K562 (cell line): ENCODE measurements around the gene TEAD4. TPM values are rescaled to one million over a fixed set of nuclear protein-coding genes. Genes with fewer than 3 reads are reported as not detected.

Source experiments
- ATAC-seq: fragments of 200-7000 bp; cut with Tn5 transposase; 3 replicates; pipeline ENCODE4 v1.9.1; 2020; ENCODE audit warnings: moderate library complexity
- BruUV-seq: library from RNA; stranded (reverse); fragments of 400-500 nt; replicated peaks from 2 replicates; lab custom pipeline; 2021; lab: Mats Ljungman, UMichigan
- CTCF ChIA-PET: fragments of 300-600 bp; formaldehyde crosslinking; extraction: SDS; loops from one replicate; lab custom pipeline; 2021; ENCODE audit warnings: low intra/inter-chr PET ratio; lab: Yijun Ruan, JAX
- POLR2A ChIA-PET: fragments of 300-600, 350-650 bp; sonication (Branson Sonifier 250); formaldehyde crosslinking; extraction: SDS; loops from one replicate; lab custom pipeline; 2021; ENCODE audit warnings: antibody characterized with exemption, inconsistent platforms; lab: Yijun Ruan, JAX
- DNase-seq, 4 experiments: peaks; one replicate each; pipeline versions ENCODE4 v3.0.0 to v3.0.0-alpha.2; 2011 to 2018; ENCODE audit warnings: low spot score in 3 of 4, mixed read lengths in 3 of 4; ENCODE audit errors: extremely low read depth in 1 of 4
- FAIRE-seq: peaks from 2 replicates; lab custom pipeline; 2011; peaks lifted over from hg19 to GRCh38; lab: Jason Lieb, UNC
- H2AFZ ChIP-seq: 2 replicates; pipeline ENCODE4 v1.6.0; 2011; ENCODE audit warnings: low read depth, low read length, control low read depth, inconsistent platforms
- H3K27ac ChIP-seq: fragments of 200-600 bp; 3 replicates; pipeline ENCODE4 v1.8.0; 2011; ENCODE audit warnings: low read depth, mild to moderate bottlenecking, control low read depth, inconsistent platforms, low read length, moderate library complexity, mixed read lengths; ENCODE audit errors: extremely low read depth
- H3K27me3 ChIP-seq, 2 experiments: fragments of 300-600 bp in 1 of 2; 2 replicates in 1 of 2; 3 replicates in 1 of 2; pipeline versions ENCODE4 v1.6.0 to v1.8.0; 2011; ENCODE audit warnings: inconsistent platforms in 2 of 2, low read length in 2 of 2, mild to moderate bottlenecking in 1 of 2, mixed read lengths in 1 of 2, moderate library complexity in 1 of 2; ENCODE audit not compliant: control insufficient read depth in 2 of 2, insufficient read depth in 2 of 2
- H3K36me3 ChIP-seq: fragments of 300-600 bp; 3 replicates; pipeline ENCODE4 v1.8.0; 2011; ENCODE audit warnings: mild to moderate bottlenecking, low read length, inconsistent platforms; ENCODE audit not compliant: control insufficient read depth, insufficient read depth
- H3K4me1 ChIP-seq, 2 experiments: fragments of 200-600 bp in 1 of 2; replicated peaks in 1 of 2; 2 replicates in 1 of 2; 3 replicates in 1 of 2; pipeline versions ENCODE4 v1.5.1 to v1.8.0; 2011; ENCODE audit warnings: inconsistent platforms in 2 of 2, low read length in 2 of 2, mild to moderate bottlenecking in 1 of 2, mixed read lengths in 1 of 2, moderate library complexity in 1 of 2; ENCODE audit not compliant: control insufficient read depth in 2 of 2, insufficient read depth in 2 of 2
- H3K4me2 ChIP-seq: 2 replicates; pipeline ENCODE4 v1.6.1; 2011; ENCODE audit warnings: low read length, control low read depth, inconsistent platforms, mixed read lengths; ENCODE audit not compliant: insufficient read depth
- H3K4me3 ChIP-seq: fragments of 200-600 bp; sonication (generic), shearing (Covaris generic); 2 replicates; pipeline ENCODE4 v1.5.1; 2016; ENCODE audit warnings: control low read depth, inconsistent platforms
- H3K79me2 ChIP-seq: fragments of 200-600 bp; 3 replicates; pipeline ENCODE4 v1.8.0; 2011; ENCODE audit warnings: low read length, inconsistent platforms; ENCODE audit not compliant: control insufficient read depth, insufficient read depth
- H3K9ac ChIP-seq, 2 experiments: 2 replicates each; pipeline versions ENCODE4 v1.6.0 to v1.6.1; 2011; ENCODE audit warnings: low read depth in 2 of 2, low read length in 2 of 2, control low read depth in 1 of 2, inconsistent platforms in 1 of 2, mild to moderate bottlenecking in 1 of 2, mixed read lengths in 1 of 2; ENCODE audit not compliant: insufficient read depth in 1 of 2
- H3K9me1 ChIP-seq: one replicate; pipeline ENCODE4 v1.6.0; 2011; ENCODE audit warnings: inconsistent platforms, mild to moderate bottlenecking, low read length, moderate library complexity; ENCODE audit not compliant: control insufficient read depth, insufficient read depth
- H3K9me3 ChIP-seq: replicated peaks from 2 replicates; pipeline ENCODE4 v1.5.1; 2011; ENCODE audit warnings: low read depth, low read length, inconsistent platforms; ENCODE audit not compliant: control insufficient read depth, insufficient read depth
- H4K20me1 ChIP-seq: replicated peaks from 2 replicates; pipeline ENCODE4 v1.6.1; 2011; ENCODE audit warnings: low read length, inconsistent platforms, mixed read lengths; ENCODE audit not compliant: control insufficient read depth, insufficient read depth
- ATF2 ChIP-seq: sonication (generic); formaldehyde crosslinking; IDR thresholded peaks from 2 replicates; pipeline ENCODE4 v1.8.1; 2022; ENCODE audit warnings: missing genetic modification reagents
- BCOR ChIP-seq: fragments of 450-650 bp; IDR thresholded peaks from 2 replicates; pipeline ENCODE4 v1.6.1; 2016
- FUS ChIP-seq: fragments of 200-400 bp; formaldehyde crosslinking; optimal IDR thresholded peaks from 2 replicates; pipeline ENCODE3; 2017; ENCODE audit warnings: low read depth, low read length
- IFI16 ChIP-seq: fragments of 250-450 bp; sonication (Bioruptor Pico); IDR thresholded peaks from 2 replicates; pipeline ENCODE4 v2.1.2; 2022; ENCODE audit warnings: mild to moderate bottlenecking, inconsistent platforms
- KDM2B ChIP-seq: fragments of 250-450 bp; sonication (Bioruptor Pico); IDR thresholded peaks from 2 replicates; pipeline ENCODE4 v1.8.0; 2021; ENCODE audit warnings: mild to moderate bottlenecking, moderate library complexity
- MEIS2 ChIP-seq: fragments of 450-650 bp; IDR thresholded peaks from 2 replicates; pipeline ENCODE4 v1.6.1; 2014; ENCODE audit warnings: mild to moderate bottlenecking; ENCODE audit not compliant: partially characterized antibody
- NCOA1 ChIP-seq: fragments of 450-650 bp; IDR thresholded peaks from 2 replicates; pipeline ENCODE4 v1.6.1; 2016; ENCODE audit warnings: low read depth
- NONO ChIP-seq, 2 experiments: fragments of 200-400 bp in 1 of 2; fragments of 450-650 bp in 1 of 2; formaldehyde crosslinking in 1 of 2; IDR thresholded peaks; 2 replicates each; pipeline ENCODE4 v1.6.1; 2017; ENCODE audit warnings: low read depth in 2 of 2, mild to moderate bottlenecking in 2 of 2, moderate library complexity in 2 of 2, low read length in 1 of 2
- PTTG1 ChIP-seq: fragments of 450-650 bp; IDR thresholded peaks from 2 replicates; pipeline ENCODE4 v1.6.1; 2016; ENCODE audit warnings: low read depth, mild to moderate bottlenecking, missing genetic modification characterization, missing compliant biosample characterization
- YY1 ChIP-seq, 3 experiments: IDR thresholded peaks; 2 replicates each; pipeline ENCODE4 v1.6.1; 2011; ENCODE audit warnings: low read length in 2 of 3, mild to moderate bottlenecking in 2 of 3, moderate library complexity in 2 of 3, borderline replicate concordance in 1 of 3, control low read depth in 1 of 3, low read depth in 1 of 3; ENCODE audit not compliant: insufficient read depth in 3 of 3, insufficient replicate concordance in 2 of 3, control insufficient read depth in 1 of 3, insufficient read length in 1 of 3; ENCODE audit errors: extremely low read depth in 1 of 3
- ZBTB2 ChIP-seq: fragments of 450-650 bp; IDR thresholded peaks from 2 replicates; pipeline ENCODE4 v1.6.1; 2016; ENCODE audit warnings: antibody characterized with exemption
- ZHX1 ChIP-seq: fragments of 150-350 bp; conservative IDR thresholded peaks from 2 replicates; pipeline ENCODE4 v1.6.1; 2014; ENCODE audit warnings: low read length
- ZNF184 ChIP-seq: sonication (generic); formaldehyde crosslinking; IDR thresholded peaks from 2 replicates; pipeline ENCODE4 v1.5.0; 2020; ENCODE audit warnings: missing genetic modification reagents
- ZNF316 ChIP-seq: fragments of 450-650 bp; IDR thresholded peaks from 2 replicates; pipeline ENCODE4 v1.6.1; 2016
- WGBS: fragments of 100-300 bp; shearing (Covaris generic); methylation state at CpG from one replicate; pipeline ENCODE4 v1.1.6; 2016; ENCODE audit warnings: low coverage, mixed read lengths; ENCODE audit not compliant: insufficient coverage; ENCODE audit errors: missing lambda C conversion rate; 5-methylcytosine and 5-hydroxymethylcytosine counted together
- in situ Hi-C: fragments of 300-500 bp; cut with MboI; formaldehyde crosslinking; loops from 4 replicates; pipeline ENCODE4 v1.15.0; 2018; ENCODE audit warnings: inconsistent platforms, mixed read lengths
- intact Hi-C: fragments of 100-400 bp; cut with micrococcal nuclease; formaldehyde crosslinking; loops from 2 replicates; pipeline ENCODE4 v1.14.2; 2022
- polyA plus RNA-seq, 8 experiments: library from polyadenylated mRNA; depleted of rRNA in 4 of 8; stranded (reverse) in 5 of 8; unstranded in 3 of 8; fragments of >200 nt; fragmentation: Nextera tagmentation in 2 of 8; fragmentation: Illumina TruSeq in 1 of 8; extraction: Ambion mirVana in 2 of 8; extraction: Trizol in 1 of 8; gene quantifications; 2 replicates each; pipeline versions ENCODE4 v1.2.1 to v1.2.3, GENCODE V29; 2011 to 2014; ENCODE audit warnings: inconsistent platforms in 1 of 8, missing spikeins in 1 of 8
- total RNA-seq, 7 experiments: library from RNA; depleted of rRNA in 6 of 7; stranded (reverse); fragments of >200 nt in 6 of 7; fragmentation: Illumina TruSeq in 2 of 7; extraction: Trizol in 2 of 7; gene quantifications; 2 replicates each; pipeline versions ENCODE4 v1.2.1 to v1.2.3, GENCODE V29; 2011 to 2021; ENCODE audit warnings: low replicate concordance in 1 of 7

TEAD4 gene
- total and polyA plus RNA-seq, 9 of the 15 experiments (the other 6 are each of a cell fraction or from before 2014, with no cell fraction given): 0.82 to 40.0 (median 17.0) TPM

GRCh38 chr12:3046441-3047200 lies 87.4 kb downstream of the TEAD4 start (continued):
- TF ChIP-seq YY1 (IDR thresholded peaks at IDR 0.05; ENCODE audit: borderline replicate concordance in 1 of 3, control insufficient read depth in 1 of 3, extremely low read depth in 1 of 3, insufficient read depth in 3 of 3, insufficient read length in 1 of 3, insufficient replicate concordance in 2 of 3, low read depth in 1 of 3, low read length in 2 of 3) (no peak), ZNF184 (CRISPR knock-in tag) (no peak)
- TF ChIP-seq, all 486 proteins: peak for 0

GRCh38 chr12:3047961-3048360 lies 88.8 kb downstream of the TEAD4 start:
- CTCF ChIA-PET: no interaction called here
- Histone ChIP-seq H3K4me2 (no peak overlapping the region), H3K27ac (no peak overlapping the region), H3K79me2 (no peaks in the 10 kb centered on the region), H2AFZ (no peak overlapping the region), H3K4me3 (no peak overlapping the region), H3K9me1 (no peaks in the 10 kb centered on the region), H3K36me3 (no peaks in the 10 kb centered on the region), H3K9ac (no peak overlapping the region), H3K4me1 (no peaks in the 10 kb centered on the region; a peak in 1 of 5 replicates), H3K9me3 (no peaks in the 10 kb centered on the region), H3K27me3 (peaks cover 2 to 6% of the 10 kb centered on the region in 2 experiments; a peak in 2 of 5 replicates), H4K20me1 (peaks cover 7% of the 10 kb centered on the region; the same call in 1 of the 2 replicates)
- in situ Hi-C loops: no loop called here
- WGBS: 2% methylated on average over 6 of the region's 8 CpGs
- ATAC-seq (no peak), FAIRE-seq (no peak), DNase-seq (peak in 2 of 4 experiments; percentile 2 to 3)
- no TSS peak for BruUV-seq
- POLR2A ChIA-PET: no interaction called here
- intact Hi-C loops: no loop called here
- TF ChIP-seq FUS (no peak), BCOR (no peak), MEIS2 (no peak), ZHX1 (no peak), NONO (IDR thresholded peaks at IDR 0.05; ENCODE audit: low read depth in 2 of 2, low read length in 1 of 2) (no peak), ZNF316 (no peak), KDM2B (CRISPR knock-in tag) (no peak), ATF2 (CRISPR knock-in tag) (no peak), NCOA1 (no peak), PTTG1 (tag) (no peak), IFI16 (CRISPR knock-in tag) (no peak), ZBTB2 (no peak)
